NB4 (cell line): ENCODE measurements around the gene RCAN2.

Experiments used
- DNase-seq: peaks from one replicate; pipeline ENCODE4 v3.0.0; 2010; ENCODE audit warnings: low read depth
- H3K4me3 ChIP-seq: one replicate; pipeline ENCODE4 v1.5.1; 2011; ENCODE audit warnings: mild to moderate bottlenecking, low read depth, low read length, moderate library complexity
- MYC ChIP-seq: IDR thresholded peaks from 2 replicates; pipeline ENCODE4 v1.6.1; 2011; ENCODE audit warnings: low read depth, low read length
- POLR2A ChIP-seq: IDR thresholded peaks from 2 replicates; pipeline ENCODE4 v1.6.1; 2011; ENCODE audit warnings: mild to moderate bottlenecking; ENCODE audit not compliant: insufficient read length; ENCODE audit errors: extremely low read depth
- TF ChIP-seq, protein P1 (sequence below): IDR thresholded peaks from 2 replicates; pipeline ENCODE4 v1.6.1; 2011; ENCODE audit warnings: low read depth, low read length
- TF ChIP-seq, protein P2 (sequence below): IDR thresholded peaks from one replicate; pipeline ENCODE4 v1.5.1; 2012; ENCODE audit warnings: low read depth, low read length

Gene RCAN2

DNA sequence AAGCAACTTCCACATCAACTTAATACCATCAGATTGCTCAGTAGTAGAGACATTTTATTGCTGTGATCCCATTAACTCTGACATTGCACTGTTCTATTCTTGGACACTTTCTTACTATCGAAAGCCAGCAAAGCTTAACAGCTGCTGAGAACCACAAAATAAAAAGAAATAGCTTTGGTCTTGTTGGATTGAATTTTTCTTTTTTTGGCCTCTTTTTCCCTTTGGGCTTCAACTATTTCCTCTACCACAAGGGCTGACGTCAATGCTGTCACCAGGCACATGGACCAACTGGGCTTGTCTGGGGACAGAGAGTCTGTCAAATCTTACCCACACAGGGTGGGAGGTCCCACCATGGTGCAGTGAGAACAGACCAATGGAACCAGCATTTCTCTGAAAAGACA is 257.1 kb downstream of the RCAN2 start:
- DNase-seq, result no peak
- no peak overlapping the region for H3K4me3 ChIP-seq
- no peak for TF ChIP-seq MYC
- TF ChIP-seq, protein P1, sequence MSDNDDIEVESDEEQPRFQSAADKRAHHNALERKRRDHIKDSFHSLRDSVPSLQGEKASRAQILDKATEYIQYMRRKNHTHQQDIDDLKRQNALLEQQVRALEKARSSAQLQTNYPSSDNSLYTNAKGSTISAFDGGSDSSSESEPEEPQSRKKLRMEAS, result no peak
- TF ChIP-seq, protein P2, sequence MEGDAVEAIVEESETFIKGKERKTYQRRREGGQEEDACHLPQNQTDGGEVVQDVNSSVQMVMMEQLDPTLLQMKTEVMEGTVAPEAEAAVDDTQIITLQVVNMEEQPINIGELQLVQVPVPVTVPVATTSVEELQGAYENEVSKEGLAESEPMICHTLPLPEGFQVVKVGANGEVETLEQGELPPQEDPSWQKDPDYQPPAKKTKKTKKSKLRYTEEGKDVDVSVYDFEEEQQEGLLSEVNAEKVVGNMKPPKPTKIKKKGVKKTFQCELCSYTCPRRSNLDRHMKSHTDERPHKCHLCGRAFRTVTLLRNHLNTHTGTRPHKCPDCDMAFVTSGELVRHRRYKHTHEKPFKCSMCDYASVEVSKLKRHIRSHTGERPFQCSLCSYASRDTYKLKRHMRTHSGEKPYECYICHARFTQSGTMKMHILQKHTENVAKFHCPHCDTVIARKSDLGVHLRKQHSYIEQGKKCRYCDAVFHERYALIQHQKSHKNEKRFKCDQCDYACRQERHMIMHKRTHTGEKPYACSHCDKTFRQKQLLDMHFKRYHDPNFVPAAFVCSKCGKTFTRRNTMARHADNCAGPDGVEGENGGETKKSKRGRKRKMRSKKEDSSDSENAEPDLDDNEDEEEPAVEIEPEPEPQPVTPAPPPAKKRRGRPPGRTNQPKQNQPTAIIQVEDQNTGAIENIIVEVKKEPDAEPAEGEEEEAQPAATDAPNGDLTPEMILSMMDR, result no peak
- TF ChIP-seq POLR2A, result no peak

DNA sequence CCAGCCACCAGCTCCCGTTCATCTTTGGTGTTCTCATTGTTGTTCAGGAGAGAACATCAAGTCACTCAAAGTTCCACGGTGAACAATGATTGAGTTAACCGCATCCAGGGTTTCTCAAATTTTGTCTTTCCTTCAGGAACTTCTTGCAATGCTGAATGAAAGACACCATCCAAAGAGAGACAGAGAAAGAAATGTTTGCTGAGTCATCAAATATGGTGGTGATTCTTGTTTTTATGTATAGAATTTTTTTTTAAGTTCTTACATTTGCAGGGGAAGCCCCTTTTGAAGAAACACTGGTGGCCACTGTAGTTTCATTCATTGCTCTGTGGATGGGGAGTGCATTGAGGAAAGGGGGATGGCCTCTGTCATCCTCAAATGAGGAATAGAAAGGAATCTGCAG is 258.1 kb downstream of the RCAN2 start:
- TF ChIP-seq, protein P1, result no peak
- H3K4me3 ChIP-seq, result no peak overlapping the region
- DNase-seq, result no peak

DNA sequence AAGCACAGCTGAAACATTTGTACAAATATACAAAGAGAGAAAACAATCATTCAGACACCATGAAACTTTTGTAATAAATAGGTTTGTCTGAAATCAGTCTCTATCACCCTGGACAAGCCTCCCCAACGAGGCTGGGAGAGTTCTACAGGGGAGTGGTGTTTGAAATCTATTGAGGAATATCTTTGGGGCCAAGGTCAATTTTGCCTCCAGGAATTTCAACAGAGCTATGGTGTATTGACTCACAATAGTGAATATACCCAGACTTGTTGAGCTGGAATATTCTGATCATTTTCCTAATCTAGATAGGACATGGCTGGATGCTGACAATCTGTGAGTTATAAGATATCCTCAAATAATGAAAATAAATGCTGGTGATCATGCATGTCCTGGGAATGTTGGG is 269.0 kb downstream of the RCAN2 start:
- no peak overlapping the region for H3K4me3 ChIP-seq
- TF ChIP-seq POLR2A (no peak), MYC (no peak)
- TF ChIP-seq, protein P1, result no peak
- TF ChIP-seq, protein P2, result no peak
- DNase-seq, result no peak

DNA sequence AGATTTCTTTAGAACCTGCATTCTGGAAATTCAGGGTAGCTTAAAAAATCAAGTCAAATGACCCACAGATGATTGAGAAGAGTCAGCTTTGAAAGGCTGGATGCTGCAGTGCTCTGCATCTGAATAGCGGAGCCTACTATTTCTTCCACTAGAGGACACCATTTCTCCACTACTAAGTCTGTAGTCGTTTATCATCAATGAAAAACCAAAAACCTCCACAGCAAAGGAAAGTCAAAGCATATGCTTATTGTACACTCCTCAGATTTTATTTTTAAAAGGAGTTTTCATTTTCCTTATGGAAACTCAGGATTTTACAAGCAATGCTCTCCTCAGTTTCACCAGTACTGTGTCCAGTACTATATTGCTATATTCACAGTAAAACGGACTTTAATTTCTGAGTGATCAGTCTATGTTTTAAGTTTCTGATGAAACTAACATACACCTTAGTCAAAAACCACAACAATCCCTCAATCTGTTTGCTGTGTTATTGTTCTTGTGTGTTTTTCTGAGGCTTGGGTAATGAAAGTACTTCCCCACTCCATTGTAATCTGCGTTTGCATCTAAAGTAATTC is 269.9 kb downstream of the RCAN2 start:
- TF ChIP-seq, protein P2, result peak; percentile 75
- TF ChIP-seq, protein P1, result no peak
- peak; percentile 50 for DNase-seq
- H3K4me3 ChIP-seq, result no peak overlapping the region

DNA sequence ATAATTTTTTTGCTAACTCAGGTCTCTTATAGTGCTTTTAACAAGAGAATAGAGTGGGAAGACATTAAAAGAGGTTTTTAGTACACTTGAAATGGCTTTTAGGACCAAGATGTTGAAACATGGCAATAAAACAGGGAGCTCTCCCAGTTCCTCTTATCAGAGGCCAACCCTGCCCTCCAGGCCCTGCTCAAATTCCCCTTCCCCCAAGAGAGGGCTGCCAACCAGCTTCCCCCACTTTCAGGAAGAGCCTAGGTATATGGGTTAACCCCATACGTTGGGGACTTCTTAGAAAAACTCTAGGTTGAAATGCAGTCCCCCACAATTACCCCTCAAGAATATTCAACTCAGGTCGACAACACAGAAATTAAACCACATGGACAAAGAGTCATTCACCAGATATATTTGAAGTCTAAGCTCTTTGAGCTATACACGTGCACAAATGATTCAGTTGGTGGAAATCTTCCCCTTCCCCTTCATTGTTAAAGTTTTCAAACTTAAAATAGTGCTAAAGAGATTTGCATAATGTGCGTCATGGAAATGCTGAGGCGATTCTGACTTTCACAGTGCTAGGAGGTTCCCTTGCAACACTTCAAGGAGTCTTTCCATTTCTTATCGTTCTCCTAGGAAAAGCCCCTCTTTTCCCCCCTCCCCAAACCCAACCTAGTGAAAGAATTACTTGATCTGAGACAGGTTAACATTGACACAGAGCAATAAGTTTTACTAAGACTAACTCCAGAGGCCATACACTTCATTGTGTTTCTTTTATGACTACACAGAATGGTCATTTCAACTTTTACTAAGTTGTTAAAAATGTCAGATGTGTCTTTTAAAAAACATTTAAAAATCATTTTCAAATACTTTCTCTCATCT is 270.7 kb downstream of the RCAN2 start:
- H3K4me3 ChIP-seq, result no peak overlapping the region
- peak; percentile 52 for DNase-seq
- TF ChIP-seq POLR2A (no peak), MYC (no peak)
- TF ChIP-seq, protein P1, result no peak
- TF ChIP-seq, protein P2, result no peak

DNA sequence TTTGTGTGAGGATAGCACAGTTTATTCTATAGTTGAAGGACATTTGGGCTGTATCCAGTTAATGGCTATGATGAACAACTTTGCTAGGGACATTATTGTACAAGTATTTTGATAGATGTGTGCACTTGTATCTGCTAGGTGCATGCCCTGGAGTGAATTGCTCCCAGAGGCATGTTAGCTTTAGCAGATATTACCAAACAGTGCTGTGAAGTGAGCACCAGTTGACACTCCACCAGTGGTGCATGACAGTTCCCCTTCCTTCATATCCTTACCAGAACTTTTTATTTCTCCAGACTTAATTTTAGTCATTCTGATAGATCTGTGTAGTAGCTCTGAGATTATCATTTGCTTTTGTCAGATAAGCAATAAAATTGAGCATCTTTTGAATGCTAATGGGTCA is 271.6 kb downstream of the RCAN2 start:
- H3K4me3 ChIP-seq, result no peak overlapping the region
- TF ChIP-seq, protein P1, result no peak
- TF ChIP-seq, protein P2, result no peak
- TF ChIP-seq POLR2A, result no peak
- no peak for TF ChIP-seq MYC
- DNase-seq, result no peak
